Measurements from ENCODE around the gene FIBP. TPM values are rescaled to one million over a fixed set of nuclear protein-coding genes. Genes with fewer than 3 reads are reported as not detected.

The FIBP gene
- polyA plus RNA-seq, 3 donors, result 79.1 to 109 (median 101) TPM

DNA sequence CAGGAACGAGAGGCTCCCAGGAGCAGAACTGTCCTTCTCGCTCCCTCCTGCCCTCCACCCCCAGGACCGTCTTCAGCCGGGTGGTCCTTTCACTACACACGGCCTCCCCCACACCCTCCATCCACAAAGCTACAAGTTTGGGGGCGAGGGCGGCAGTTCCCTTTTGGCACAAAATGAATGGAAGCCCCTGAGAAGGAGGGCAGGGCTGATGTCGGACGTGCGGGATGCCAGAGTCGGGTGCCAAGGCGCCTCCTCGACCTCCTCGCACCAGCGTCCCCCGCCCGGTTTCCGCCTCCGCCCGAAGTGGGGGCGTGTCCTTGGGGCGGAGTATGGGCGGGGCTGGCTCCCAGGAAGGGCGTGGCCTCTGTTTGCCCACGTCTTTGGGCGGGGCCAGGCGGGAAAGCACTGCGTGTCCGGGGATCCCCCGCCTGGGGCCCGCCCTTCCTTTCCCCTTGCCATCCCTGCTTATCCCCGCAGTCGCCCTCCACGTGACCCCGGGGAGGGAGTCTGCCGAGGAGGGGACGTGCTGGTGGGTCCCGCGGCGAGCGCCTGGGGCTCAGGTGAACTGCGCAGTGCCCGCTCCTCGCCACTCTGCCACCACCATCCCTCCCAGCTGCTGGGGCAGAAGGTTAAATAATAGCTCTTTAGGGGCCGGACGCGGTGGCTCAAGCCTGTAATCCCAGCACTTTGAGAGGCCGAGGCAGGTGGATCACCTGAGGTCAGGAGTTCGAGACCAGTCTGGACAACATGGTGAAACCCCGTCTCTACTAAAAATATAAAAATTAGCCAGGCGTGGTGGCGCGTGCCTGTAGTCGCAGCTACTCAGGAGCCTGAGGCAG, 14.7 kb downstream of the FIBP start:
- no peaks in the 10 kb centered on the region for H4K20me1 ChIP-seq (ENCODE audit: insufficient read depth, low read length)
- peak overlapping the region; percentile 97 for H3K4me2 ChIP-seq (replicated peaks; ENCODE audit: extremely low read depth, low read length, poor library complexity, severe bottlenecking)
- H3K79me2 ChIP-seq (ENCODE audit: insufficient read depth, low read length), result no peaks in the 10 kb centered on the region
- H3K4me1 ChIP-seq (ENCODE audit: control insufficient read depth in 1 of 2, insufficient read depth in 2 of 2, low read length in 2 of 2), result peaks cover 20 to 35% of the 10 kb centered on the region in 2 donors
- Mint-ChIP-seq H3K4me3 (peak overlapping the region; percentile 91 to 97), H3K4me1 (peaks cover 24% of the 10 kb centered on the region), H3K9me3 (peaks cover 0 to 4% (median 0%) of the 10 kb centered on the region in 7 donors), H3K27ac (peak overlapping the region; percentile 78 to 96 (median 83)), H3K27me3 (ENCODE audit: low read depth in 3 of 3) (peaks cover 8 to 30% (median 27%) of the 10 kb centered on the region in 3 donors), H3K36me3 (no peaks in the 10 kb centered on the region)
- peak overlapping the region; percentile 61 for H3K9ac ChIP-seq (ENCODE audit: insufficient read depth, low read length, poor library complexity, severe bottlenecking)
- no peaks in the 10 kb centered on the region for H3K27me3 ChIP-seq (ENCODE audit: control insufficient read depth in 2 of 2, insufficient read depth in 2 of 2, low read length in 2 of 2)
- H3K4me3 ChIP-seq (replicated peaks in 1 of 3; ENCODE audit: low read depth in 2 of 3, low read length in 3 of 3), result peak overlapping the region; percentile 46 to 79 (median 58)
- peak; percentile 92 to 95 (median 92) for DNase-seq
- H3K9me3 ChIP-seq (replicated peaks in 1 of 2; ENCODE audit: control insufficient read depth in 1 of 2, insufficient read depth in 1 of 2, low read length in 2 of 2), result no peaks in the 10 kb centered on the region
- no peaks in the 10 kb centered on the region for H3K36me3 ChIP-seq (replicated peaks in 1 of 2; ENCODE audit: control insufficient read depth in 1 of 2, insufficient read depth in 2 of 2, low read length in 2 of 2)
- H3K27ac ChIP-seq (ENCODE audit: low read depth in 1 of 2, low read length in 2 of 2), result peak overlapping the region in 1 of 2 donors; percentile 60
- TF ChIP-seq, protein P1, sequence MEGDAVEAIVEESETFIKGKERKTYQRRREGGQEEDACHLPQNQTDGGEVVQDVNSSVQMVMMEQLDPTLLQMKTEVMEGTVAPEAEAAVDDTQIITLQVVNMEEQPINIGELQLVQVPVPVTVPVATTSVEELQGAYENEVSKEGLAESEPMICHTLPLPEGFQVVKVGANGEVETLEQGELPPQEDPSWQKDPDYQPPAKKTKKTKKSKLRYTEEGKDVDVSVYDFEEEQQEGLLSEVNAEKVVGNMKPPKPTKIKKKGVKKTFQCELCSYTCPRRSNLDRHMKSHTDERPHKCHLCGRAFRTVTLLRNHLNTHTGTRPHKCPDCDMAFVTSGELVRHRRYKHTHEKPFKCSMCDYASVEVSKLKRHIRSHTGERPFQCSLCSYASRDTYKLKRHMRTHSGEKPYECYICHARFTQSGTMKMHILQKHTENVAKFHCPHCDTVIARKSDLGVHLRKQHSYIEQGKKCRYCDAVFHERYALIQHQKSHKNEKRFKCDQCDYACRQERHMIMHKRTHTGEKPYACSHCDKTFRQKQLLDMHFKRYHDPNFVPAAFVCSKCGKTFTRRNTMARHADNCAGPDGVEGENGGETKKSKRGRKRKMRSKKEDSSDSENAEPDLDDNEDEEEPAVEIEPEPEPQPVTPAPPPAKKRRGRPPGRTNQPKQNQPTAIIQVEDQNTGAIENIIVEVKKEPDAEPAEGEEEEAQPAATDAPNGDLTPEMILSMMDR (IDR thresholded peaks at IDR 0.05), result no peak
- 0% methylated on average over 35 of the region's 54 CpGs for WGBS (ENCODE audit: insufficient coverage)
- peak overlapping the region; percentile 68 for H2AFZ ChIP-seq (ENCODE audit: insufficient read depth, low read depth, low read length, poor library complexity, severe bottlenecking)
- intact Hi-C loops (cut with micrococcal nuclease), result loop anchor here in 1 of 2 donors (2.0 kb wide), 1 partner anchor 15 kb away; the partner anchor contains the start of gene CFL1

- Histone ChIP-seq H2AFZ (ENCODE audit: insufficient read depth, low read depth, low read length, poor library complexity, severe bottlenecking) (peak within 1 kb of the TSS; percentile 68), H3K4me2 (replicated peaks; ENCODE audit: extremely low read depth, low read length, poor library complexity, severe bottlenecking) (peak within 1 kb of the TSS; percentile 97), H3K4me3 (replicated peaks in 1 of 3; ENCODE audit: low read depth in 2 of 3, low read length in 3 of 3) (peak within 1 kb of the TSS; percentile 46 to 79 (median 58)), H3K27ac (ENCODE audit: low read depth in 1 of 2, low read length in 2 of 2) (peak within 1 kb of the TSS in 1 of 2 donors; percentile 60), H3K9me3 (replicated peaks in 1 of 2; ENCODE audit: control insufficient read depth in 1 of 2, insufficient read depth in 1 of 2, low read length in 2 of 2) (no peaks in the 10 kb centered on the region), H3K36me3 (replicated peaks in 1 of 2; ENCODE audit: control insufficient read depth in 1 of 2, insufficient read depth in 2 of 2, low read length in 2 of 2) (no peaks in the 10 kb centered on the region), H3K79me2 (ENCODE audit: insufficient read depth, low read length) (no peaks in the 10 kb centered on the region), H3K9ac (ENCODE audit: insufficient read depth, low read length, poor library complexity, severe bottlenecking) (peak within 1 kb of the TSS; percentile 61), H3K27me3 (ENCODE audit: control insufficient read depth in 2 of 2, insufficient read depth in 2 of 2, low read length in 2 of 2) (no peaks in the 10 kb centered on the region), H3K4me1 (ENCODE audit: control insufficient read depth in 1 of 2, insufficient read depth in 2 of 2, low read length in 2 of 2) (peaks cover 20 to 36% of the 10 kb centered on the region in 2 donors), H4K20me1 (ENCODE audit: insufficient read depth, low read length) (no peaks in the 10 kb centered on the region)
- Mint-ChIP-seq H3K27ac (peak within 1 kb of the TSS; percentile 78 to 96 (median 83)), H3K27me3 (ENCODE audit: low read depth in 3 of 3) (peaks cover 8 to 32% (median 29%) of the 10 kb centered on the region in 3 donors), H3K36me3 (peaks cover 0 to 3% of the 10 kb centered on the region in 2 donors), H3K4me1 (peaks cover 21% of the 10 kb centered on the region), H3K9me3 (peaks cover 0 to 4% (median 0%) of the 10 kb centered on the region in 7 donors), H3K4me3 (peak within 1 kb of the TSS; percentile 91 to 97)
- DNase-seq, result peak in 2 of 3 donors; percentile 33 to 53
- intact Hi-C loops (cut with micrococcal nuclease), result loop anchor here in 1 of 2 donors (2.0 kb wide), 1 partner anchor 14 kb away; the partner anchor contains the start of gene CFL1
- TF ChIP-seq, protein P1 (IDR thresholded peaks at IDR 0.05), result no peak
- WGBS (ENCODE audit: insufficient coverage), result 1% methylated on average over 63 of the region's 69 CpGs
Observed at GRCh38 chr11:65872586-65873317, 15.5 kb downstream of the FIBP start, which contains the start of gene EFEMP2. Gene EFEMP2 (minus strand): TSS chr11:65872800. CDS start chr11:65872354, 446 bp downstream.

Data from CD14-positive monocyte (primary cell).